ENCODE results near the gene MYO18B. TPM values are rescaled to one million over a fixed set of nuclear protein-coding genes. Genes with fewer than 3 reads are reported as not detected.

MYO18B gene
- total RNA-seq, 1 donor from 2014 or later: not detected

GRCh38 chr22:25824828-25825423 lies 82.9 kb downstream of the MYO18B start:
- DNase-seq (ENCODE audit: low read depth): no peak

GRCh38 chr22:25827415-25827814 lies 85.4 kb downstream of the MYO18B start:
- DNase-seq (ENCODE audit: low read depth): no peak

GRCh38 chr22:25828422-25828821 lies 86.4 kb downstream of the MYO18B start:
- DNase-seq (ENCODE audit: low read depth): no peak

GRCh38 chr22:25829237-25829636 lies 87.2 kb downstream of the MYO18B start:
- DNase-seq (ENCODE audit: low read depth): no peak

- no peak for DNase-seq (ENCODE audit: low read depth)
Observed at GRCh38 chr22:25829808-25830777, 88.1 kb downstream of the MYO18B start.

GRCh38 chr22:25833091-25833490 lies 91.1 kb downstream of the MYO18B start:
- DNase-seq (ENCODE audit: low read depth): no peak

- no peak for DNase-seq (ENCODE audit: low read depth)
Observed at GRCh38 chr22:25833676-25834075, 91.7 kb downstream of the MYO18B start.

- no peak for DNase-seq (ENCODE audit: low read depth)
Observed at GRCh38 chr22:25834490-25834889, 92.5 kb downstream of the MYO18B start.

- DNase-seq (ENCODE audit: low read depth): no peak
Observed at GRCh38 chr22:25835348-25835747, 93.4 kb downstream of the MYO18B start.

- no peak for DNase-seq (ENCODE audit: low read depth)
Observed at GRCh38 chr22:25837288-25837900, 95.4 kb downstream of the MYO18B start.

- DNase-seq (ENCODE audit: low read depth): no peak
Observed at GRCh38 chr22:25838960-25839741, 97.2 kb downstream of the MYO18B start.

- DNase-seq (ENCODE audit: low read depth): no peak
Observed at GRCh38 chr22:25839755-25840154, 97.8 kb downstream of the MYO18B start.

- no peak for DNase-seq (ENCODE audit: low read depth)
Observed at GRCh38 chr22:25840167-25840566, 98.2 kb downstream of the MYO18B start.

- no peak for DNase-seq (ENCODE audit: low read depth)
Observed at GRCh38 chr22:25840891-25841290, 98.9 kb downstream of the MYO18B start.

GRCh38 chr22:25841775-25842174 lies 99.8 kb downstream of the MYO18B start:
- no peak for DNase-seq (ENCODE audit: low read depth)

GRCh38 chr22:25843660-25844405 lies 101.8 kb downstream of the MYO18B start:
- no peak for DNase-seq (ENCODE audit: low read depth)

GRCh38 chr22:25844601-25845000 lies 102.6 kb downstream of the MYO18B start:
- no peak for DNase-seq (ENCODE audit: low read depth)

- DNase-seq (ENCODE audit: low read depth): no peak
Observed at GRCh38 chr22:25845985-25846745, 104.2 kb downstream of the MYO18B start.

GRCh38 chr22:25847451-25847850 lies 105.5 kb downstream of the MYO18B start:
- DNase-seq (ENCODE audit: low read depth): no peak

- no peak for DNase-seq (ENCODE audit: low read depth)
Observed at GRCh38 chr22:25848954-25849353, 107.0 kb downstream of the MYO18B start.

Data from renal cortical epithelial cell (primary cell).